Activated CD4-positive, alpha-beta T cell treated with anti-CD3 and anti-CD28 coated beads, Interleukin-2, amount 10 ng/mL, durations not matched to agents 7 days and 5 days (primary cell): Measurements from ENCODE around the gene NRCAM. TPM values are rescaled to one million over a fixed set of nuclear protein-coding genes. Genes with fewer than 3 reads are reported as not detected.

Source experiments
- CTCF ChIA-PET: fragments of 350-600 bp; sonication (Branson Sonifier 250); formaldehyde crosslinking; loops from one replicate; lab custom pipeline; 2021; ENCODE audit warnings: antibody characterized with exemption; lab: Charles Lee
- POLR2A ChIA-PET: fragments of 350-600 bp; sonication (Branson Sonifier 250); formaldehyde crosslinking; loops from one replicate; lab custom pipeline; 2021; ENCODE audit warnings: antibody characterized with exemption; lab: Charles Lee
- DNase-seq: peaks from one replicate; pipeline ENCODE4 v3.0.0-alpha.2; 2020
- H3K27ac Mint-ChIP-seq: one replicate; pipeline ENCODE4 v1.8.0; 2021; ENCODE audit warnings: mild to moderate bottlenecking, moderate library complexity, mixed read lengths
- H3K27me3 Mint-ChIP-seq: one replicate; pipeline ENCODE4 v1.8.0; 2021; ENCODE audit warnings: mixed read lengths
- H3K36me3 Mint-ChIP-seq: one replicate; pipeline ENCODE4 v1.8.0; 2021; ENCODE audit warnings: low read depth, mixed read lengths
- H3K4me1 Mint-ChIP-seq: one replicate; pipeline ENCODE4 v1.8.0; 2021; ENCODE audit warnings: mixed read lengths
- H3K4me3 Mint-ChIP-seq: one replicate; pipeline ENCODE4 v1.8.0; 2021; ENCODE audit warnings: mild to moderate bottlenecking, moderate library complexity, mixed read lengths
- H3K9me3 Mint-ChIP-seq: one replicate; pipeline ENCODE4 v1.8.0; 2021; ENCODE audit warnings: mixed read lengths
- total RNA-seq, 2 experiments: library from RNA; stranded (reverse); gene quantifications; one replicate each; pipeline ENCODE4 v1.2.3, GENCODE V29; 2021

NRCAM gene
- total RNA-seq, 2 experiments from 2014 or later: 0.12 to 0.46 TPM

GRCh38 chr7:108296911-108297310 is 159.3 kb downstream of the NRCAM start:
- H3K4me3 Mint-ChIP-seq: no peak overlapping the region
- peaks cover 6% of the 10 kb centered on the region for H3K27me3 Mint-ChIP-seq
- no peaks in the 10 kb centered on the region for H3K36me3 Mint-ChIP-seq
- H3K9me3 Mint-ChIP-seq: no peaks in the 10 kb centered on the region
- ChIA-PET POLR2A (no interaction called here), CTCF (no interaction called here)
- DNase-seq: no peak
- H3K4me1 Mint-ChIP-seq: no peaks in the 10 kb centered on the region
- no peak overlapping the region for H3K27ac Mint-ChIP-seq

- Mint-ChIP-seq H3K9me3 (no peaks in the 10 kb centered on the region), H3K4me1 (no peaks in the 10 kb centered on the region), H3K27me3 (peaks cover 6% of the 10 kb centered on the region), H3K4me3 (no peak overlapping the region), H3K27ac (no peak overlapping the region), H3K36me3 (no peaks in the 10 kb centered on the region)
- POLR2A ChIA-PET: no interaction called here
- CTCF ChIA-PET: no interaction called here
- DNase-seq: no peak
These were observed 161.6 kb downstream of the NRCAM start for GRCh38 chr7:108294595-108294994.

GRCh38 chr7:108293149-108293612 is 163.1 kb downstream of the NRCAM start:
- ChIA-PET POLR2A (no interaction called here), CTCF (no interaction called here)
- peaks cover 9% of the 10 kb centered on the region for H3K27me3 Mint-ChIP-seq
- H3K9me3 Mint-ChIP-seq: no peaks in the 10 kb centered on the region
- H3K4me1 Mint-ChIP-seq: no peaks in the 10 kb centered on the region
- H3K4me3 Mint-ChIP-seq: no peak overlapping the region
- no peak for DNase-seq
- H3K36me3 Mint-ChIP-seq: no peaks in the 10 kb centered on the region
- no peak overlapping the region for H3K27ac Mint-ChIP-seq

- no peak for DNase-seq
- H3K27me3 Mint-ChIP-seq: peaks cover 9% of the 10 kb centered on the region
- H3K27ac Mint-ChIP-seq: no peak overlapping the region
- no peak overlapping the region for H3K4me3 Mint-ChIP-seq
- no peaks in the 10 kb centered on the region for H3K36me3 Mint-ChIP-seq
- POLR2A ChIA-PET: no interaction called here
- H3K4me1 Mint-ChIP-seq: no peaks in the 10 kb centered on the region
- no peaks in the 10 kb centered on the region for H3K9me3 Mint-ChIP-seq
- CTCF ChIA-PET: no interaction called here
These were observed 163.7 kb downstream of the NRCAM start for GRCh38 chr7:108292541-108292940.

- Mint-ChIP-seq H3K4me3 (no peak overlapping the region), H3K27ac (no peak overlapping the region), H3K9me3 (no peaks in the 10 kb centered on the region), H3K36me3 (no peaks in the 10 kb centered on the region), H3K27me3 (peaks cover 13% of the 10 kb centered on the region), H3K4me1 (no peaks in the 10 kb centered on the region)
- CTCF ChIA-PET: no interaction called here
- POLR2A ChIA-PET: no interaction called here
- DNase-seq: no peak
These were observed 164.3 kb downstream of the NRCAM start for GRCh38 chr7:108291791-108292440.

- Mint-ChIP-seq H3K4me3 (no peak overlapping the region), H3K27ac (no peak overlapping the region), H3K9me3 (no peaks in the 10 kb centered on the region), H3K36me3 (no peaks in the 10 kb centered on the region), H3K4me1 (no peaks in the 10 kb centered on the region), H3K27me3 (peaks cover 12% of the 10 kb centered on the region)
- POLR2A ChIA-PET: no interaction called here
- CTCF ChIA-PET: no interaction called here
- no peak for DNase-seq
These were observed 165.1 kb downstream of the NRCAM start for GRCh38 chr7:108291152-108291508.

- Mint-ChIP-seq H3K27me3 (peaks cover 11% of the 10 kb centered on the region), H3K36me3 (no peaks in the 10 kb centered on the region), H3K9me3 (no peaks in the 10 kb centered on the region), H3K27ac (no peak overlapping the region), H3K4me3 (no peak overlapping the region), H3K4me1 (no peaks in the 10 kb centered on the region)
- ChIA-PET POLR2A (no interaction called here), CTCF (no interaction called here)
- no peak for DNase-seq
These were observed 165.6 kb downstream of the NRCAM start for GRCh38 chr7:108290459-108291151.

GRCh38 chr7:108289852-108290251 is 166.4 kb downstream of the NRCAM start:
- Mint-ChIP-seq H3K27me3 (peaks cover 11% of the 10 kb centered on the region), H3K9me3 (no peaks in the 10 kb centered on the region), H3K4me1 (no peaks in the 10 kb centered on the region), H3K27ac (no peak overlapping the region), H3K36me3 (no peaks in the 10 kb centered on the region), H3K4me3 (no peak overlapping the region)
- no peak for DNase-seq
- POLR2A ChIA-PET: no interaction called here
- CTCF ChIA-PET: no interaction called here

- ChIA-PET CTCF (no interaction called here), POLR2A (no interaction called here)
- Mint-ChIP-seq H3K36me3 (no peaks in the 10 kb centered on the region), H3K9me3 (no peaks in the 10 kb centered on the region), H3K4me3 (no peak overlapping the region), H3K27me3 (peaks cover 9% of the 10 kb centered on the region), H3K4me1 (peaks cover 2% of the 10 kb centered on the region), H3K27ac (no peak overlapping the region)
- no peak for DNase-seq
These were observed 168.4 kb downstream of the NRCAM start for GRCh38 chr7:108287857-108288256.

- Mint-ChIP-seq H3K9me3 (no peaks in the 10 kb centered on the region), H3K27ac (no peak overlapping the region), H3K27me3 (peaks cover 9% of the 10 kb centered on the region), H3K4me3 (no peak overlapping the region), H3K4me1 (peaks cover 2% of the 10 kb centered on the region), H3K36me3 (no peaks in the 10 kb centered on the region)
- DNase-seq: no peak
- POLR2A ChIA-PET: no interaction called here
- CTCF ChIA-PET: no interaction called here
These were observed 169.8 kb downstream of the NRCAM start for GRCh38 chr7:108286290-108286904.

GRCh38 chr7:108285778-108286177 is 170.5 kb downstream of the NRCAM start:
- H3K4me3 Mint-ChIP-seq: no peak overlapping the region
- peaks cover 2% of the 10 kb centered on the region for H3K4me1 Mint-ChIP-seq
- DNase-seq: no peak
- no peaks in the 10 kb centered on the region for H3K9me3 Mint-ChIP-seq
- POLR2A ChIA-PET: no interaction called here
- no peaks in the 10 kb centered on the region for H3K36me3 Mint-ChIP-seq
- no peak overlapping the region for H3K27ac Mint-ChIP-seq
- peaks cover 9% of the 10 kb centered on the region for H3K27me3 Mint-ChIP-seq
- CTCF ChIA-PET: no interaction called here

GRCh38 chr7:108285003-108285368 is 171.2 kb downstream of the NRCAM start:
- H3K4me3 Mint-ChIP-seq: no peak overlapping the region
- peaks cover 2% of the 10 kb centered on the region for H3K4me1 Mint-ChIP-seq
- H3K27ac Mint-ChIP-seq: no peak overlapping the region
- POLR2A ChIA-PET: no interaction called here
- DNase-seq: no peak
- peaks cover 11% of the 10 kb centered on the region for H3K27me3 Mint-ChIP-seq
- H3K36me3 Mint-ChIP-seq: no peaks in the 10 kb centered on the region
- CTCF ChIA-PET: interaction anchor here (1.2 kb wide), 1 partner anchor 27 kb away, joined by 3 read pairs; no protein-coding TSS in a partner anchor
- H3K9me3 Mint-ChIP-seq: no peaks in the 10 kb centered on the region

GRCh38 chr7:108284349-108285002 is 171.8 kb downstream of the NRCAM start:
- ChIA-PET CTCF (interaction anchor here (1.2 kb wide), 1 partner anchor 26 kb away, joined by 3 read pairs; no protein-coding TSS in a partner anchor), POLR2A (no interaction called here)
- no peak for DNase-seq
- H3K9me3 Mint-ChIP-seq: no peaks in the 10 kb centered on the region
- H3K36me3 Mint-ChIP-seq: no peaks in the 10 kb centered on the region
- no peak overlapping the region for H3K27ac Mint-ChIP-seq
- peaks cover 11% of the 10 kb centered on the region for H3K27me3 Mint-ChIP-seq
- H3K4me3 Mint-ChIP-seq: no peak overlapping the region
- H3K4me1 Mint-ChIP-seq: peaks cover 2% of the 10 kb centered on the region
